SK-N-SH (cell line): ENCODE data around the gene MPDU1. TPM values are rescaled to one million over a fixed set of nuclear protein-coding genes. Genes with fewer than 3 reads are reported as not detected.

Experiments used
- CTCF ChIA-PET: fragments of 300-600, 350-600 bp; formaldehyde crosslinking; extraction: SDS; loops from one replicate; lab custom pipeline; 2021; lab: Yijun Ruan, JAX
- POLR2A ChIA-PET: fragments of 350-600 bp; sonication (Branson Sonifier 250); formaldehyde crosslinking; extraction: SDS; loops from one replicate; lab custom pipeline; 2020; ENCODE audit warnings: antibody characterized with exemption, inconsistent platforms; lab: Yijun Ruan, JAX
- DNase-seq: peaks from one replicate; pipeline ENCODE4 v3.0.0; 2012
- H2AFZ ChIP-seq: fragments of 200-600 bp; sonication (generic); 2 replicates; pipeline ENCODE4 v1.8.1; 2016; ENCODE audit warnings: antibody characterized with exemption, mild to moderate bottlenecking, low read depth
- H3F3A ChIP-seq: fragments of 200-600 bp; sonication (generic); replicated peaks from 2 replicates; pipeline ENCODE3; 2016; ENCODE audit warnings: antibody characterized with exemption, mild to moderate bottlenecking; ENCODE audit not compliant: insufficient read depth
- H3K27ac ChIP-seq, 2 experiments: fragments of 200-500 bp in 1 of 2; fragments of 200-600 bp in 1 of 2; sonication (Bioruptor generic) in 1 of 2; sonication (generic), shearing (Covaris generic) in 1 of 2; 2 replicates each; pipeline versions ENCODE4 v1.5.1 to v1.6.1; 2014 to 2016; ENCODE audit warnings: low read depth in 2 of 2, inconsistent platforms in 1 of 2, low read length in 1 of 2, mild to moderate bottlenecking in 1 of 2, mixed read lengths in 1 of 2
- H3K27me3 ChIP-seq: fragments of 200-600 bp; sonication (generic), shearing (Covaris generic); 2 replicates; pipeline ENCODE4 v1.6.1; 2016; ENCODE audit warnings: mixed run types; ENCODE audit not compliant: insufficient read depth
- H3K36me3 ChIP-seq, 2 experiments: fragments of 200-500 bp in 1 of 2; fragments of 200-600 bp in 1 of 2; sonication (Bioruptor generic) in 1 of 2; sonication (generic) in 1 of 2; replicated peaks in 1 of 2; 2 replicates each; pipeline versions ENCODE3 to v1.5.1; 2014 to 2016; ENCODE audit warnings: low read length in 1 of 2, mild to moderate bottlenecking in 1 of 2; ENCODE audit not compliant: insufficient read depth in 2 of 2, control insufficient read depth in 1 of 2
- H3K4me1 ChIP-seq, 2 experiments: fragments of 200-500 bp in 1 of 2; fragments of 200-600 bp in 1 of 2; sonication (Bioruptor generic) in 1 of 2; sonication (generic), shearing (Covaris generic) in 1 of 2; 2 replicates each; pipeline versions ENCODE4 v1.5.1 to v1.6.1; 2014 to 2016; ENCODE audit warnings: low read depth in 1 of 2, low read length in 1 of 2, mixed run types in 1 of 2; ENCODE audit not compliant: insufficient read depth in 2 of 2, control insufficient read depth in 1 of 2
- H3K4me2 ChIP-seq: fragments of 200-600 bp; sonication (generic), shearing (Covaris generic); 2 replicates; pipeline ENCODE4 v1.6.1; 2017; ENCODE audit warnings: mixed run types
- H3K4me3 ChIP-seq, 2 experiments: fragments of 200-500 bp in 1 of 2; fragments of 200-600 bp in 1 of 2; sonication (Bioruptor generic) in 1 of 2; sonication (generic), shearing (Covaris generic) in 1 of 2; 2 replicates each; pipeline versions ENCODE4 v1.5.1 to v1.8.1; 2014 to 2016; ENCODE audit warnings: low read depth in 2 of 2, inconsistent platforms in 1 of 2, low read length in 1 of 2, mild to moderate bottlenecking in 1 of 2, mixed read lengths in 1 of 2, moderate library complexity in 1 of 2
- H3K79me2 ChIP-seq: fragments of 200-600 bp; sonication (generic); 2 replicates; pipeline ENCODE4 v1.8.1; 2017; ENCODE audit warnings: mild to moderate bottlenecking; ENCODE audit not compliant: insufficient read depth
- H3K9ac ChIP-seq: fragments of 200-600 bp; sonication (generic); 2 replicates; pipeline ENCODE4 v1.6.1; 2017; ENCODE audit warnings: mixed run types
- H3K9me2 ChIP-seq: fragments of 200-600 bp; sonication (generic); 2 replicates; pipeline ENCODE4 v1.6.1; 2017; ENCODE audit warnings: mixed run types
- H3K9me3 ChIP-seq: fragments of 200-600 bp; sonication (generic); 2 replicates; pipeline ENCODE4 v1.6.1; 2017; ENCODE audit warnings: mixed run types, mild to moderate bottlenecking, moderate library complexity
- H4K20me1 ChIP-seq: fragments of 200-600 bp; sonication (generic); 2 replicates; pipeline ENCODE4 v1.6.1; 2017; ENCODE audit warnings: mild to moderate bottlenecking, mixed run types; ENCODE audit not compliant: insufficient read depth
- EP300 ChIP-seq, 2 experiments: IDR thresholded peaks; 2 replicates each; pipeline versions ENCODE4 v1.4.0 to v1.6.1; 2012; ENCODE audit warnings: borderline replicate concordance in 1 of 2, low read depth in 1 of 2, low read length in 1 of 2
- EZH2phosphoT487 ChIP-seq: fragments of 200-600 bp; sonication (generic); IDR thresholded peaks from 2 replicates; pipeline ENCODE4 v1.6.1; 2017; ENCODE audit warnings: low read depth, mixed run types, mild to moderate bottlenecking, antibody characterized with exemption, moderate library complexity, borderline replicate concordance
- MXI1 ChIP-seq: IDR thresholded peaks from 2 replicates; pipeline ENCODE4 v1.6.1; 2012; ENCODE audit warnings: mild to moderate bottlenecking, low read depth, low read length, improper control_type of control experiment
- RAD21 ChIP-seq: IDR thresholded peaks from 2 replicates; pipeline ENCODE4 v1.6.1; 2012; ENCODE audit warnings: mild to moderate bottlenecking, low read length
- RCOR1 ChIP-seq: fragments of 150-350 bp; IDR thresholded peaks from 2 replicates; pipeline ENCODE4 v1.6.1; 2017; ENCODE audit warnings: antibody characterized with exemption, low read length
- SMC3 ChIP-seq: IDR thresholded peaks from 2 replicates; pipeline ENCODE4 v1.6.1; 2012; ENCODE audit warnings: low read depth, low read length, improper control_type of control experiment
- TAF1 ChIP-seq: IDR thresholded peaks from 2 replicates; pipeline ENCODE4 v1.6.1; 2012; ENCODE audit warnings: low read depth, mild to moderate bottlenecking, low read length, moderate library complexity, borderline replicate concordance
- YY1 ChIP-seq: IDR thresholded peaks from 2 replicates; pipeline ENCODE4 v1.4.0; 2012; ENCODE audit warnings: low read depth, mild to moderate bottlenecking
- WGBS: methylation state at CpG from one replicate; pipeline ENCODE4 v1.1.6; 2017; ENCODE audit warnings: low lambda C conversion rate; 5-methylcytosine and 5-hydroxymethylcytosine counted together
- polyA plus RNA-seq, 3 experiments: library from polyadenylated mRNA; depleted of rRNA; stranded (reverse); fragments of >200 nt; gene quantifications; 2 replicates each; pipeline ENCODE4 v1.2.3, GENCODE V29; 2012
- TF ChIP-seq, protein P1 (sequence below): IDR thresholded peaks from 2 replicates; pipeline ENCODE4 v1.4.0; 2012; ENCODE audit warnings: low read depth
- TF ChIP-seq, protein P2 (sequence below): fragments of 200-600 bp; sonication (generic); IDR thresholded peaks from 2 replicates; pipeline ENCODE4 v1.6.1; 2017; ENCODE audit warnings: antibody characterized with exemption, mild to moderate bottlenecking, moderate library complexity
- TF ChIP-seq, protein P3 (sequence below): fragments of 150-350 bp; IDR thresholded peaks from 2 replicates; pipeline ENCODE4 v1.6.1; 2017; ENCODE audit warnings: antibody characterized with exemption, low read length, low read depth, borderline replicate concordance

Gene MPDU1
- polyA plus RNA-seq, 1 of the 3 experiments (the other 2 are of a cell fraction) = 126 TPM

DNA sequence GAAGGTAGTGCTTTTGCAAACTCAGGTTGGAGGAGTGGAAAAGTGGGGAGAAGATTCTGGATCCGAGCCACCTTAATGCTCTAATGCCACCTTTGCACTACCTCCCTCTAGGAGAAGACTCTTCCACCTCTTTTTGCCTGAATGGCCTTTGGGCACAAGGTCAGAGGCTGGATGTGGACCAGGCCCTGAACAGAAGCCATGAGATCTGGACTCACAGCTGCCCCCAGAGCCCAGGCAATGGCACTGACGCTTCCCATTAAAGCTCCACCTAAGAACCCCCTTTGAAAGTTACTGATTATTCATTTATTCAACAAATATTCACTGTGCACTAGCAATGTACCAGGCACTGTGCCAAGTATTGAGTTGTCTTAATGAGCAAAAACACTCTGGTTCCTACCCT, 49.4 kb downstream of the MPDU1 start:
- WGBS = 78% methylated on average over 2 of the region's 2 CpGs
- TF ChIP-seq, protein P1, sequence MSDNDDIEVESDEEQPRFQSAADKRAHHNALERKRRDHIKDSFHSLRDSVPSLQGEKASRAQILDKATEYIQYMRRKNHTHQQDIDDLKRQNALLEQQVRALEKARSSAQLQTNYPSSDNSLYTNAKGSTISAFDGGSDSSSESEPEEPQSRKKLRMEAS = no peak
- Histone ChIP-seq H3K27me3 (no peaks in the 10 kb centered on the region), H3K79me2 (no peaks in the 10 kb centered on the region), H3K4me3 (no peak overlapping the region), H3K36me3 (no peaks in the 10 kb centered on the region), H3F3A (no peaks in the 10 kb centered on the region), H2AFZ (no peak overlapping the region), H3K9me2 (no peaks in the 10 kb centered on the region), H3K9ac (no peak overlapping the region), H3K9me3 (no peaks in the 10 kb centered on the region), H4K20me1 (no peaks in the 10 kb centered on the region), H3K4me2 (no peak overlapping the region), H3K27ac (no peak overlapping the region), H3K4me1 (peaks cover 0 to 10% of the 10 kb centered on the region in 2 experiments; a peak in 1 of 4 replicates)
- POLR2A ChIA-PET = interaction anchor here (0.8 to 4.6 kb wide), 2 partner anchors 54 to 59 kb away, joined by 7 to 31 read pairs; partner anchors contain the start of genes TP53 and WRAP53
- DNase-seq = no peak
- CTCF ChIA-PET = interaction anchor here (0.6 to 11.8 kb wide), 13 partner anchors 10 to 293 kb away, joined by 3 to 166 read pairs (median 3); partner anchors contain the start of genes ATP1B2, DNAH2, EFNB3 and TP53

DNA sequence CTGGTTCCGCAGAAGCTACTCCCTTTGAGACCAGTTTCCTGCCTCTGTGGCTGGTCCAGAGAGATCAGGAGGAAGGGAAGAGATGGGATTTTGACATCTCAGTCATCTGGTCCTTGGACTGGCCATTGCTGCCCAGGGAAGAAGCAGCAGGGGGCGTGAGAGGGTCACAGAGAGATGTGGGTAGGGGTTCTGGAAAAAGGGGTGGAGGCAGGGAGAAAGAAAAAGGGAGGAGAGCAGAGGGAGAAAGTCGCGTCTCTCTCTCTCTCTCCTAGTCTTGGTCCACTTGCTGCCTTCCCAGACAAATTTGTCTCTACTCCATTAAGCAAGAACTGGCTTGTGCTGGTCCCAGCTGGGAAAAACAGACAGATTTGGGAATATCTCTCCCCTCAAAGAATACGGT, 50.7 kb downstream of the MPDU1 start:
- no peak overlapping the region for H3K4me3 ChIP-seq
- no peak overlapping the region for H3K4me2 ChIP-seq
- no peaks in the 10 kb centered on the region for H3K9me2 ChIP-seq
- no peaks in the 10 kb centered on the region for H3F3A ChIP-seq
- no peak overlapping the region for H3K9ac ChIP-seq
- peaks cover 0 to 10% of the 10 kb centered on the region in 2 experiments; a peak in 1 of 4 replicates for H3K4me1 ChIP-seq
- no peak for TF ChIP-seq EZH2phosphoT487
- TF ChIP-seq MXI1 = 0 out of 2 replicates have a peak, but pooled peaks have one; percentile 34
- TF ChIP-seq SMC3 = peak; percentile 80
- no peak for TF ChIP-seq RCOR1
- TF ChIP-seq EP300 (IDR thresholded peaks at IDR 0.05; ENCODE audit: borderline replicate concordance in 1 of 2, low read depth in 1 of 2, low read length in 1 of 2) = 0 out of 4 replicates have a peak, but pooled peaks of 1 of the 2 experiments have one; percentile 22
- TF ChIP-seq YY1 = no peak
- peak; percentile 87 for TF ChIP-seq RAD21
- no peak for TF ChIP-seq TAF1
- TF ChIP-seq, protein P2, sequence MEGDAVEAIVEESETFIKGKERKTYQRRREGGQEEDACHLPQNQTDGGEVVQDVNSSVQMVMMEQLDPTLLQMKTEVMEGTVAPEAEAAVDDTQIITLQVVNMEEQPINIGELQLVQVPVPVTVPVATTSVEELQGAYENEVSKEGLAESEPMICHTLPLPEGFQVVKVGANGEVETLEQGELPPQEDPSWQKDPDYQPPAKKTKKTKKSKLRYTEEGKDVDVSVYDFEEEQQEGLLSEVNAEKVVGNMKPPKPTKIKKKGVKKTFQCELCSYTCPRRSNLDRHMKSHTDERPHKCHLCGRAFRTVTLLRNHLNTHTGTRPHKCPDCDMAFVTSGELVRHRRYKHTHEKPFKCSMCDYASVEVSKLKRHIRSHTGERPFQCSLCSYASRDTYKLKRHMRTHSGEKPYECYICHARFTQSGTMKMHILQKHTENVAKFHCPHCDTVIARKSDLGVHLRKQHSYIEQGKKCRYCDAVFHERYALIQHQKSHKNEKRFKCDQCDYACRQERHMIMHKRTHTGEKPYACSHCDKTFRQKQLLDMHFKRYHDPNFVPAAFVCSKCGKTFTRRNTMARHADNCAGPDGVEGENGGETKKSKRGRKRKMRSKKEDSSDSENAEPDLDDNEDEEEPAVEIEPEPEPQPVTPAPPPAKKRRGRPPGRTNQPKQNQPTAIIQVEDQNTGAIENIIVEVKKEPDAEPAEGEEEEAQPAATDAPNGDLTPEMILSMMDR = peak; percentile 67
- TF ChIP-seq, protein P3, sequence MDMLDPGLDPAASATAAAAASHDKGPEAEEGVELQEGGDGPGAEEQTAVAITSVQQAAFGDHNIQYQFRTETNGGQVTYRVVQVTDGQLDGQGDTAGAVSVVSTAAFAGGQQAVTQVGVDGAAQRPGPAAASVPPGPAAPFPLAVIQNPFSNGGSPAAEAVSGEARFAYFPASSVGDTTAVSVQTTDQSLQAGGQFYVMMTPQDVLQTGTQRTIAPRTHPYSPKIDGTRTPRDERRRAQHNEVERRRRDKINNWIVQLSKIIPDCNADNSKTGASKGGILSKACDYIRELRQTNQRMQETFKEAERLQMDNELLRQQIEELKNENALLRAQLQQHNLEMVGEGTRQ = no peak
- ChIA-PET POLR2A (interaction anchor here (0.6 to 2.1 kb wide), 3 partner anchors 53 to 298 kb away, joined by 3 to 17 read pairs (median 3); partner anchors contain the start of genes TP53 and WRAP53), CTCF (interaction anchor here (0.6 to 11.8 kb wide), 14 partner anchors 8 to 90 kb away, joined by 3 to 166 read pairs (median 6); partner anchors contain the start of genes ATP1B2, EFNB3, TP53 and WRAP53)
- H3K79me2 ChIP-seq = no peaks in the 10 kb centered on the region
- H4K20me1 ChIP-seq = no peaks in the 10 kb centered on the region
- DNase-seq = peak; percentile 89
- H3K9me3 ChIP-seq = no peaks in the 10 kb centered on the region
- H2AFZ ChIP-seq = no peak overlapping the region
- no peak overlapping the region for H3K27ac ChIP-seq
- no peaks in the 10 kb centered on the region for H3K27me3 ChIP-seq
- WGBS = 22% methylated on average over 5 of the region's 5 CpGs
- no peaks in the 10 kb centered on the region for H3K36me3 ChIP-seq
